Endothelial cell of umbilical vein (primary cell): ENCODE data around the gene CCDC167. TPM values are rescaled to one million over a fixed set of nuclear protein-coding genes. Genes with fewer than 3 reads are reported as not detected.

Experiments used
- BruUV-seq: library from RNA; stranded (reverse); fragments of 400-500 nt; replicated peaks from 2 replicates; lab custom pipeline; 2021; lab: Mats Ljungman, UMichigan
- CTCF ChIA-PET: fragments of 300-600, 350-600 bp; sonication (Branson Sonifier 250); formaldehyde crosslinking; loops from one replicate; lab custom pipeline; 2021; ENCODE audit warnings: antibody characterized with exemption, inconsistent platforms; lab: Charles Lee
- POLR2A ChIA-PET: fragments of 300-600, 350-600 bp; sonication (Branson Sonifier 250); formaldehyde crosslinking; loops from one replicate; lab custom pipeline; 2021; ENCODE audit warnings: antibody characterized with exemption, inconsistent platforms; lab: Charles Lee
- DNase-seq: peaks from one replicate; pipeline ENCODE4 v3.0.0-alpha.2; 2011; ENCODE audit warnings: low read depth, low spot score
- FAIRE-seq: peaks from 2 replicates; lab custom pipeline; 2011; peaks lifted over from hg19 to GRCh38; lab: Jason Lieb, UNC
- H2AFZ ChIP-seq: 2 replicates; pipeline ENCODE4 v1.6.0; 2012; ENCODE audit warnings: low read depth, low read length, control low read depth, inconsistent platforms
- H3K27ac ChIP-seq: 2 replicates; pipeline ENCODE4 v1.5.1; 2011; ENCODE audit warnings: low read depth, mild to moderate bottlenecking, control low read depth, low read length, moderate library complexity; ENCODE audit not compliant: insufficient read depth
- H3K27me3 ChIP-seq, 2 experiments: 2 replicates each; pipeline versions ENCODE4 v1.6.0 to v1.6.1; 2011; ENCODE audit warnings: low read length in 2 of 2, mixed read lengths in 1 of 2; ENCODE audit not compliant: control insufficient read depth in 2 of 2, insufficient read depth in 2 of 2
- H3K36me3 ChIP-seq, 2 experiments: 2 replicates in 1 of 2; 3 replicates in 1 of 2; pipeline ENCODE4 v1.5.1; 2011; ENCODE audit warnings: low read length in 2 of 2, mild to moderate bottlenecking in 1 of 2, moderate library complexity in 1 of 2; ENCODE audit not compliant: control insufficient read depth in 2 of 2, insufficient read depth in 2 of 2; ENCODE audit errors: extremely low read depth in 1 of 2
- H3K4me1 ChIP-seq: 3 replicates; pipeline ENCODE4 v1.5.1; 2011; ENCODE audit warnings: mild to moderate bottlenecking, low read length; ENCODE audit not compliant: control insufficient read depth, insufficient read depth; ENCODE audit errors: extremely low read depth
- H3K4me2 ChIP-seq: 2 replicates; pipeline ENCODE4 v1.6.1; 2011; ENCODE audit warnings: low read length, control low read depth, mixed read lengths; ENCODE audit not compliant: insufficient read depth
- H3K4me3 ChIP-seq, 3 experiments: fragments of 200-600 bp in 1 of 3; sonication (generic), shearing (Covaris generic) in 1 of 3; replicated peaks in 1 of 3; 2 replicates each; pipeline ENCODE4 v1.5.1; 2011 to 2016; ENCODE audit warnings: control low read depth in 3 of 3, low read length in 3 of 3, mild to moderate bottlenecking in 2 of 3, inconsistent platforms in 1 of 3, low read depth in 1 of 3, moderate library complexity in 1 of 3; ENCODE audit not compliant: insufficient read depth in 1 of 3
- H3K79me2 ChIP-seq: 2 replicates; pipeline ENCODE4 v1.6.0; 2012; ENCODE audit warnings: low read length, inconsistent platforms; ENCODE audit not compliant: control insufficient read depth, insufficient read depth
- H3K9ac ChIP-seq: replicated peaks from 2 replicates; pipeline ENCODE3; 2011; ENCODE audit warnings: low read length, control low read depth; ENCODE audit not compliant: insufficient read depth; ENCODE audit errors: extremely low read depth
- H3K9me1 ChIP-seq: replicated peaks from 3 replicates; pipeline ENCODE4 v1.6.0; 2011; ENCODE audit warnings: mild to moderate bottlenecking, low read length; ENCODE audit not compliant: control insufficient read depth, insufficient read depth; ENCODE audit errors: extremely low read depth
- H3K9me3 ChIP-seq: replicated peaks from 2 replicates; pipeline ENCODE4 v1.5.1; 2012; ENCODE audit warnings: low read length, inconsistent platforms; ENCODE audit not compliant: control insufficient read depth, insufficient read depth
- H4K20me1 ChIP-seq: replicated peaks from 2 replicates; pipeline ENCODE3; 2011; ENCODE audit warnings: mild to moderate bottlenecking, low read length; ENCODE audit not compliant: control insufficient read depth, insufficient read depth; ENCODE audit errors: extremely low read depth
- EZH2 ChIP-seq: IDR thresholded peaks from 2 replicates; pipeline ENCODE4 v1.6.1; 2012; ENCODE audit warnings: borderline replicate concordance, low read depth, mild to moderate bottlenecking, moderate library complexity, low read length, inconsistent platforms; ENCODE audit not compliant: severe bottlenecking
- FOS ChIP-seq: IDR thresholded peaks from 2 replicates; pipeline ENCODE4 v1.6.1; 2011; ENCODE audit warnings: mild to moderate bottlenecking, low read length, moderate library complexity, borderline replicate concordance; ENCODE audit not compliant: insufficient read depth
- GATA2 ChIP-seq: IDR thresholded peaks from 2 replicates; pipeline ENCODE4 v1.7.0; 2011; ENCODE audit warnings: low read depth, mild to moderate bottlenecking, moderate library complexity, mixed read lengths, low read length; ENCODE audit not compliant: insufficient read length, insufficient read depth
- JUN ChIP-seq: IDR thresholded peaks from 2 replicates; pipeline ENCODE4 v1.6.1; 2011; ENCODE audit warnings: borderline replicate concordance, low read depth; ENCODE audit not compliant: insufficient read length, insufficient read depth
- MYC ChIP-seq: IDR thresholded peaks from one replicate; pipeline ENCODE4 v1.6.1; 2011; ENCODE audit warnings: mild to moderate bottlenecking, low read depth, low read length
- POLR2A ChIP-seq: IDR thresholded peaks from 2 replicates; pipeline ENCODE4 v1.6.1; 2012; ENCODE audit warnings: low read depth, mild to moderate bottlenecking, control low read depth, low read length
- POLR2AphosphoS5 ChIP-seq: IDR thresholded peaks from 2 replicates; pipeline ENCODE4 v1.6.1; 2012; ENCODE audit warnings: low read depth, mild to moderate bottlenecking, control low read depth, low read length, moderate library complexity; ENCODE audit not compliant: insufficient read depth
- dilution Hi-C: fragments of 300-500 bp; cut with MboI; formaldehyde crosslinking; loops from one replicate; pipeline ENCODE4 v1.15.0; 2019; ENCODE audit warnings: low sequenced_read_pairs; ENCODE audit not compliant: extremely low pct_ligation_motif_present
- intact Hi-C: fragments of 100-400 bp; cut with micrococcal nuclease; formaldehyde crosslinking; loops from one replicate; pipeline ENCODE4 v1.10.0; 2022
- polyA plus RNA-seq, 4 experiments: library from polyadenylated mRNA; depleted of rRNA in 3 of 4; stranded (reverse) in 3 of 4; unstranded in 1 of 4; fragments of >200 nt; gene quantifications; 2 replicates each; pipeline versions ENCODE4 v1.2.1 to v1.2.3, GENCODE V29; 2011 to 2012; ENCODE audit warnings: missing spikeins in 1 of 4
- total RNA-seq: library from RNA; stranded (reverse); gene quantifications from 2 replicates; pipeline ENCODE4 v1.2.3, GENCODE V29; 2021
- TF ChIP-seq, protein P1 (sequence below), 2 donors: IDR thresholded peaks; 1 replicate in 1 of 2; 2 replicates in 1 of 2; pipeline ENCODE4 v1.5.1; 2011; ENCODE audit warnings: low read length in 2 of 2, mild to moderate bottlenecking in 2 of 2, moderate library complexity in 2 of 2, control low read depth in 1 of 2, inconsistent platforms in 1 of 2, low read depth in 1 of 2; ENCODE audit not compliant: insufficient read depth in 1 of 2; ENCODE audit errors: extremely low read depth in 1 of 2
- TF ChIP-seq, protein P2 (sequence below): IDR thresholded peaks from 2 replicates; pipeline ENCODE4 v1.6.1; 2011; ENCODE audit not compliant: insufficient read depth, insufficient read length

The CCDC167 gene
- total and polyA plus RNA-seq, 2 donors (not counting 3 experiments of a cell fraction or from before 2014, with no cell fraction given): 46.6 to 105 TPM

DNA sequence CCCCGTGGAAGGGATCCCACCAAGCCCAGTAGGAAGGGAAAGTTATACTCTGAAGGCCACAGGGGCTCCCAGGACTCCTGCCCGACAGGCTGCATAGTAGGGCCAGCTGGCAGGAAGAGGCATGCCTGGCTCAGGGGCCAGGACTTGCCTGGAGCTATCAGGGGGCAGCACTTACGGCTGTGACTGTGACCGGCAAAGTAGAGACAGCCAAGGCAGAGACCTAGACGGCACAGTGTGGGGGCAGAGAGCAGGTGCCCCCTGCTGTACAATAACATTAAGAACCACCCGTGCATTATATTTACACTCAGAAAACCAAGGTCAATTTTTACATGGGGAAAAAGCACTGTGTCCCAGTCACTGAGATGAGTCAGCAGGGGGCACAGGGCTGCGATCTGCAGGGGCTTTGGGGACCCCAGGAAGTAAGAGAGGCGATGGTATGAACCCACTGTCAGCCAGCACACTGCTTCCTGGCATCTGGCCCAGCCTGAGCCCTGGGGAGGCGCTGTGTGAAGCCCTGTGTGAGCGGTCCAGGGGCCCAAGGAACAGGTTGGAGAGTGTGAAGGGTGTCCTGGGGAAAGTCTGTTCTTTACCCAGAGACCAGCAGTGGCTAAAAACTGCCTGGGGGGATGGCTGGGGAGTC lies 9.9 kb downstream of the CCDC167 start:
- Histone ChIP-seq H3K36me3 (peaks cover 0 to 2% of the 10 kb centered on the region in 2 experiments), H4K20me1 (no peaks in the 10 kb centered on the region), H3K27me3 (no peaks in the 10 kb centered on the region), H3K9me3 (no peaks in the 10 kb centered on the region), H3K27ac (no peak overlapping the region), H3K9ac (no peak overlapping the region), H3K4me1 (no peaks in the 10 kb centered on the region), H2AFZ (no peak overlapping the region), H3K4me3 (no peak overlapping the region), H3K4me2 (no peak overlapping the region), H3K9me1 (no peaks in the 10 kb centered on the region), H3K79me2 (no peaks in the 10 kb centered on the region)
- DNase-seq: no peak
- BruUV-seq: no TSS peak
- ChIA-PET CTCF (interaction anchor here (4.6 kb wide), 1 partner anchor 75 kb away, joined by 18 read pairs; no protein-coding TSS in a partner anchor), POLR2A (no interaction called here)
- no peak for FAIRE-seq
- intact Hi-C loops: no loop called here
- TF ChIP-seq, protein P1, sequence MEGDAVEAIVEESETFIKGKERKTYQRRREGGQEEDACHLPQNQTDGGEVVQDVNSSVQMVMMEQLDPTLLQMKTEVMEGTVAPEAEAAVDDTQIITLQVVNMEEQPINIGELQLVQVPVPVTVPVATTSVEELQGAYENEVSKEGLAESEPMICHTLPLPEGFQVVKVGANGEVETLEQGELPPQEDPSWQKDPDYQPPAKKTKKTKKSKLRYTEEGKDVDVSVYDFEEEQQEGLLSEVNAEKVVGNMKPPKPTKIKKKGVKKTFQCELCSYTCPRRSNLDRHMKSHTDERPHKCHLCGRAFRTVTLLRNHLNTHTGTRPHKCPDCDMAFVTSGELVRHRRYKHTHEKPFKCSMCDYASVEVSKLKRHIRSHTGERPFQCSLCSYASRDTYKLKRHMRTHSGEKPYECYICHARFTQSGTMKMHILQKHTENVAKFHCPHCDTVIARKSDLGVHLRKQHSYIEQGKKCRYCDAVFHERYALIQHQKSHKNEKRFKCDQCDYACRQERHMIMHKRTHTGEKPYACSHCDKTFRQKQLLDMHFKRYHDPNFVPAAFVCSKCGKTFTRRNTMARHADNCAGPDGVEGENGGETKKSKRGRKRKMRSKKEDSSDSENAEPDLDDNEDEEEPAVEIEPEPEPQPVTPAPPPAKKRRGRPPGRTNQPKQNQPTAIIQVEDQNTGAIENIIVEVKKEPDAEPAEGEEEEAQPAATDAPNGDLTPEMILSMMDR (IDR thresholded peaks at IDR 0.05; ENCODE audit: extremely low read depth in 1 of 2, insufficient read depth in 1 of 2, low read depth in 1 of 2, low read length in 2 of 2): no peak
- TF ChIP-seq POLR2A (no peak), EZH2 (no peak), GATA2 (no peak), POLR2AphosphoS5 (no peak), FOS (no peak), MYC (no peak), JUN (no peak)
- TF ChIP-seq, protein P2, sequence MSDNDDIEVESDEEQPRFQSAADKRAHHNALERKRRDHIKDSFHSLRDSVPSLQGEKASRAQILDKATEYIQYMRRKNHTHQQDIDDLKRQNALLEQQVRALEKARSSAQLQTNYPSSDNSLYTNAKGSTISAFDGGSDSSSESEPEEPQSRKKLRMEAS: no peak
- dilution Hi-C loops: no loop called here
